Tibial nerve (tissue), 3 donors: ENCODE results near the gene MAP4K3.

Experiments
- CTCF ChIP-seq, 5 experiments: fragments of 200-600 bp in 3 of 5; fragments of 450-650 bp in 2 of 5; sonication (generic) in 3 of 5; IDR thresholded peaks; one replicate each; pipeline ENCODE4 v1.5.1; 2016 to 2019; ENCODE audit warnings: antibody characterized with exemption in 5 of 5, mild to moderate bottlenecking in 3 of 5, moderate library complexity in 2 of 5
- POLR2A ChIP-seq, 2 donors: fragments of 450-650 bp; IDR thresholded peaks; one replicate each; pipeline ENCODE4 v1.6.1; 2017; ENCODE audit warnings: antibody characterized with exemption in 2 of 2, mild to moderate bottlenecking in 2 of 2, moderate library complexity in 2 of 2

DNA sequence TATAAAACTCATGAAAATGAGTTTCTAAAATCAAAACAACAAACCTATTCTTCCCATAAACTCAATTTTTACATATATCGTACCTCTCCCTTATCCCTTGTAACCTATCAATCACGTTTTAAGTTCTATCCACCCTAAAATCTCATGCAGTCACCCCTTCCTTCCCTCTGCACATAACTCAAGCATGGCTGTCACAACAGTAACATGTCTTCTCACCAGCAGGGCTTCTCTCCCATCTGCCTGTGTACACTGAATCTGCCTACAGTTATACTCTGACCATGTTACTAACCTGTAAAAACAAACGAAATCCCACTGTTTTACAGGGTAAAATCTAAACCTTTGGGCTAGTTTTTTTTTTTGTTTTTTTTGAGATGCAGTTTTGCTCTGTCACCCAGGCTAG is 68.2 kb downstream of the MAP4K3 start:
- TF ChIP-seq CTCF (IDR thresholded peaks at IDR 0.05) (no peak), POLR2A (IDR thresholded peaks at IDR 0.05) (no peak)
